ENCODE data around the gene TSGA10.
"Not testable (repeated sequence)": the region's sequence is repeated elsewhere in the genome, so short reads cannot be mapped to it uniquely, and the experiment has no call there.

Gene TSGA10

DNA sequence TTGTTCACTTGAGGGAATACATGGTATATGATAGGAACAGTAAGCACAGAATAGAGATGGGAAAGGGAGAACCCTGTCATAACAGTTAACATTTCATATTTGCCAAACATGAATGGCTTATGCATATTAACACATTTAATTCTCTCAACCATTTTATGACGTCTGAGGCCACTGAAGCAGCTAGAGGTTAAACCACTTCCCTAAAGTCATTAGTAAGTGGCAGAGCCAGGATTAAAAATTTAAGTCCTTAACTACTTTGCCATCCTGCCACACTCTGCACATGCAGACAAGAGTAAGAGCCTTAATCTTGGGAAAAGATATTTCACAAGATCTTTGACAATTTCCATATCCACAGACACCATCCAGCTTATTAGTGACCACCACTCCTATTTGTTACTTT is 2.1 kb upstream of the TSGA10 start:
- peak; percentile 18 for DNase-seq
- in situ Hi-C loops (cut with MboI; ENCODE audit: low pct_unique_long_range_greater_than_20kb, low sequenced_read_pairs) = no loop called here

GRCh38 chr2:99153921-99154604 is 679 bp downstream of the TSGA10 start:
- DNase-seq = no peak

GRCh38 chr2:99152199-99152895 is 2.4 kb downstream of the TSGA10 start:
- in situ Hi-C loops (cut with MboI; ENCODE audit: low pct_unique_long_range_greater_than_20kb, low sequenced_read_pairs) = no loop called here
- no peak for DNase-seq

More at GRCh38 chr2:99153921-99154604, 679 bp downstream of the TSGA10 start:
- in situ Hi-C loops (cut with MboI; ENCODE audit: low pct_unique_long_range_greater_than_20kb, low sequenced_read_pairs) = no loop called here

DNA sequence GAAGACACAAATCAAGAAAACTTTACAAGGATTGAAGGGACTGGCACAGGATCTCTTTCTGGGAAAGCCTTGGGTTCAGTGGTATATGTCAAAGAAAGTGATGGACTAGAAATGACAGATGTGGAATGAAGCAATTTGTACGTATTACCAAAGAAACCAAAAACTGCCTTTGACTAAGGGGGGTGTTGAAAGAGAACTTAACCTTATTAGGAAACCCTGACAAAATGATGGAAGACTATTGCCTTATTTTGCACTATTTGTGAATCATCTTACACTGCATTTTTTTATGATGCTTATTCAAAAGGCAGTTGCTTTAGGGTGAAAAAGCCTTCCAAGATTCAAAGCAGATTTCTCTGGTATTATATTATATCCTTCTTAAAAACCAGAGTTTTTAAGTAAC is 4.0 kb downstream of the TSGA10 start:
- in situ Hi-C loops (cut with MboI; ENCODE audit: low pct_unique_long_range_greater_than_20kb, low sequenced_read_pairs) = no loop called here
- no peak for DNase-seq

DNA sequence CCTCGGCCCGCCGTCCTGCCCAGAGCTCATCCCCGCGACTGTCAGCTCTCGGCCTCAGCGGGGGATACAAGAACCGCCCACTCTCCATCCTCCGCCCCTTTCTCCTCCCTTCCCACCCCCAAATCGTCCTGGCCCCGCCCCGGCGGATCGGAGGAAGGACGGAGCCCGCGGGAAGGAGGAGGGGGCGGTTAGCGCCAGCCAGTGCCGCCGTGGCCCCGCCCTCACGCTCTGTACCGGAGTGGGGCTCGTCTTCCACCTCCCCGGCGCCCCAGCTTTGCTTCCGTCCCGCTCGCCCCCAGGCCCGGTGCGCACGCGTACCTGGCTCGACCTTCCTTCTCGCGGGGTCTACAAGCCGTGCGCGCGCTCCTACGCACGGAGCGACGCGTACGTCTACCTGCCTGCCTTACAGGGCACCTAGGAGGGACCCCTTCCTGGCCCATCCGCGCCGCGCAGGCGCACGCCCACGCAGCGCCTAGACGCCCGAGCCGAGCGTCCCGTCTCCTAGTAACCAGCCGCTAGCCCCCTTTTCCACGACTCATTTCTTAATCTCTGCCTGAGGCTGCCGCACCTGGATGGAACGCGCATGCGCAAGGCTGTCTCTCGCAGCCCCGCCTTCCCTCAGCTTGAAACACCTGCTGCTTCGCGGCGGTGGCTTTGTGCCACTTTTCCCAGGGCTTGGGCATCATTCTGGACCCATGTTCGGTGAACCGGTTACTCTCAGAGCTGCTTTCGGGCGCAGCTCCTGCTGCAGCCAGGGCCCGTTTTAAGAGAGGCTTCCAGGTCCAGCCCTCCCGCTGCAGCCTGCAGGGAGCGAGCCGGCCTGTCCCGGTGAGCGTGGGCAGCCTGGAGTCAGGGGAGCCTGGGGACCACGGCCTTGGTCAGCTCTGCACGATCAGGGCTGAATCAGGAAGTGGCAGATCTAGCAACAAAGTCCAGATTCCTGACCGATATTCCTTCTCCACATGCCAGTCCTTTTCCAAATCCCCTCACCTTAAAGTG is 13.3 kb downstream of the TSGA10 start, which contains the start of gene C2orf15:
Gene C2orf15, plus strand, starts transcription at position 598 of the 999 bp plus-strand sequence. CDS start 8,852 bp downstream, outside the sequence.
- DNase-seq = peak; percentile 94
- in situ Hi-C loops (cut with MboI; ENCODE audit: low pct_unique_long_range_greater_than_20kb, low sequenced_read_pairs) = no loop called here

- in situ Hi-C loops (cut with MboI; ENCODE audit: low pct_unique_long_range_greater_than_20kb, low sequenced_read_pairs) = no loop called here
- DNase-seq = no peak
Measured at GRCh38 chr2:99140860-99141109, 14.0 kb downstream of the TSGA10 start.

- DNase-seq = no peak
- in situ Hi-C loops (cut with MboI; ENCODE audit: low pct_unique_long_range_greater_than_20kb, low sequenced_read_pairs) = no loop called here
Measured at GRCh38 chr2:99140056-99140859, 14.5 kb downstream of the TSGA10 start.

- DNase-seq = no peak
- in situ Hi-C loops (cut with MboI; ENCODE audit: low pct_unique_long_range_greater_than_20kb, low sequenced_read_pairs) = no loop called here
Measured at GRCh38 chr2:99139003-99139402, 15.7 kb downstream of the TSGA10 start.

DNA sequence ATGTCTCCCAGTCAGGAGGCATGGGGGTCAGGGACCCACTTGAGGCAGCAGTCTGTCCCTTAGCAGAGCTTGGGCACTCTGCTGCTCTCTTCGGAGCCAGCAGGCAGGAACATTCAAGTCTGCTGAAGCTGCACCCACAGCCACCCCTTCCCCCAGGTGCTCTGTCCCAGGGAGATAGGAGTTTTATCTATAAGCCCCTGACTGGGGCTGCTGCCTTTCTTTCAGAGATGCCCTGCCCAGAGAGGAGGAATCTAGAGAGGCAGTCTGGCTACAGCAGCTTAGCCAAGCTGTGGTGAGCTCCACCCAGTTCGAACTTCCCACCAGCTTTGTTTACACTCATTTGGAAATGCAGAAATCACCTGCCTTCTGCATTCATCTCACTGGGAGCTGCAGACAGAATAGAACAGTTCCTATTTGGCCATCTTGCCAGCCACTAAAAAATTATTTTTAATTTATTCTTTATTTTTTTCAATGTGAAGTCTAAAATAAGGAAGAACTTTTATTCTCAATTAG is 19.6 kb downstream of the TSGA10 start:
- in situ Hi-C loops (cut with MboI; ENCODE audit: low pct_unique_long_range_greater_than_20kb, low sequenced_read_pairs); DNase-seq: not testable (repeated sequence)

- DNase-seq = no peak
- in situ Hi-C loops (cut with MboI; ENCODE audit: low pct_unique_long_range_greater_than_20kb, low sequenced_read_pairs) = no loop called here
Measured at GRCh38 chr2:99127981-99128380, 26.8 kb downstream of the TSGA10 start.

GRCh38 chr2:99112617-99113016 is 42.1 kb downstream of the TSGA10 start:
- DNase-seq = no peak
- in situ Hi-C loops (cut with MboI; ENCODE audit: low pct_unique_long_range_greater_than_20kb, low sequenced_read_pairs) = no loop called here

GRCh38 chr2:99111945-99112344 is 42.8 kb downstream of the TSGA10 start:
- DNase-seq = no peak
- in situ Hi-C loops (cut with MboI; ENCODE audit: low pct_unique_long_range_greater_than_20kb, low sequenced_read_pairs) = no loop called here

GRCh38 chr2:99111236-99111635 is 43.5 kb downstream of the TSGA10 start:
- in situ Hi-C loops (cut with MboI; ENCODE audit: low pct_unique_long_range_greater_than_20kb, low sequenced_read_pairs) = no loop called here
- DNase-seq = no peak

DNA sequence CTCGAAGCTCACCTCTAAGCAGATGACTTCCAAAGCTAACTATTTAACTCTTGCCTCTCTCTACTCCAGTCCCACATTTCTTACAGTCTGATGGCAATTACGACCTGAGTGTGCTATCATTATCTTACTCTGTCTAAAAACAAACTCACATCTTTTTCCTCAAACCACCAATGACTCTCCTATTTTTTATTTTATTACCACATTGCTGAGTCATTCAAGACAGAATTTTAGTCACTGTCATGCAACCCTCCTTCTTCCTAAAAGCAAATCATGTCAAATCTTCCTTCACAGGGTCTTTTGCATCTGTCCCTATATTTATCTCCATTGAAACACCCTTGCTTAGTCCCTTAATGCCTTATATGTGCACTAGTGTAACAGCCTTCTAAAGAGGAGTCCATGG is 47.8 kb downstream of the TSGA10 start:
- in situ Hi-C loops (cut with MboI; ENCODE audit: low pct_unique_long_range_greater_than_20kb, low sequenced_read_pairs) = no loop called here
- peak; percentile 16 for DNase-seq

DNA sequence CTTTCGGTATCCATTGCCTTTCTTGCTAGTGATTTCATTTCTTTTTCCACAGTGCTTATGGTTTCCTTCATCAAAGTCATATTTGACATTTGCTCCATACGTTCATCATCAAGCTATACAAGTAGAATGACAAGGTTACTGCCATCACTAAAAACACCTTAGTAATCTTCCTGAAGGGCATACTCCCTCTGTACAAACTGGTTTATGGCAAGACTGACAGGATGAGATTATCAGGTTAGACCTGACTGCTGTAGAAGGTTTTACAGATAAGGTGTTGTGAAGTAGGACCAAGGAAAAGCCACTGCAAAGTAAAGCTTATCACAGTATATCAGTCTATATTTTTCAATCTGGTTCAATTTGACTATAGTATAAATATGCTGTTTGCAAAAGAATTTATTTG is 50.7 kb downstream of the TSGA10 start:
- DNase-seq = no peak
- in situ Hi-C loops (cut with MboI; ENCODE audit: low pct_unique_long_range_greater_than_20kb, low sequenced_read_pairs) = no loop called here

DNA sequence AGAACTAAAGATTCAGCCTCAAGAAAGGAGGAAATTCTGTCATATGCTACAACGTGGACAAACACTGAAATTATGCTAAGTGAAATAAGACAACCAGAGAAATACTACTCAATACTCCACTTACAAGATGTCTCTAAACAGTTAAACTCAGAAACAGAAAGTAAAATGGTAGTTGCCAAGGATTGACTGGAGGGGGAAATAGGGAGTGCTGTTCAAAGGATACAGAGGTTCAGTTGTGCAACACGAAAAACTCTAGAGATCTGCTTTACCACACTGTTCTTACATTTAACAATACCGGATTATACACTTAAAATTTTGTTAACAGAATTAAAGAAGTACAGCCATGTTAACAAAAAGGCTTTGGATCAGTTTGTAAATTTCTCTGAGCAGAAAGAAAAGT is 53.0 kb downstream of the TSGA10 start:
- DNase-seq = peak; percentile 15
- in situ Hi-C loops (cut with MboI; ENCODE audit: low pct_unique_long_range_greater_than_20kb, low sequenced_read_pairs) = no loop called here

DNA sequence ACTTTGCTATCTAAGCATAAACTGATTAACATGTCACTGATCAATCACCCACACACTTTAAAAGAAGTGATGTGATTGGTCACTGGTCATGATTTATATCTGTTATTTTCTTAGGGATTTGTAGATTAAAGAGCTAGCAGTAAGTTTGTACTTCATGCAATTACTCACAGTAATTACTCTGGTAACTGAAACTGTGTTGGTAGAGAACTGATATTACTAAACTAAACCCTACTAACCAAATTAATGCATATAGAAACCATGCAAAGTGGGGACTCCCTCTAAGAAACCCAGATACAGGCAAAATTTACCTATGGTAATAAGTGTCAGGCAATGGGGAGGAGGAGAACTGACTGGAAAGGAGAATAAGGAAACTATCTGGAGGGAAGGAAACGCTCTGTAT is 58.0 kb downstream of the TSGA10 start:
- in situ Hi-C loops (cut with MboI; ENCODE audit: low pct_unique_long_range_greater_than_20kb, low sequenced_read_pairs) = no loop called here

DNA sequence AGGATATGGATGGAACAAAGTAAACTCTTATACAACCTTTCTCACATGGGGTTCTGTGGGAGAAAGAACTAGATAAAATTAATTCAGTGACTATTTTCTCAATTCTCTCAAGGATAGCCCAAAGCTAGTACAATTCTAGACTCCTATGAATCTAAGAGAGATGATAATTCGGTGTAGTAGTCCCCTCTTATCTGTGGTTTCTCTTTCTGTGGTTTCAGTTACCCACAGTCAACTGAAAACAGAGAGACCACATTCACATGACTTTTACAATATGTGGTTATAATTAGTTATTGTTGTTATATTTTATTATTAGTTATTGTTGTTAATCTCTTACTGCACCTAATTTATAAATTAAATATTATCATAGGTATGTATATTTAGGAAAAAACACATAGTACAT is 66.7 kb downstream of the TSGA10 start:
- no peak for DNase-seq
- in situ Hi-C loops (cut with MboI; ENCODE audit: low pct_unique_long_range_greater_than_20kb, low sequenced_read_pairs) = no loop called here

More for the DNA sequence above, 58.0 kb downstream of the TSGA10 start:
- DNase-seq = no peak

DNA sequence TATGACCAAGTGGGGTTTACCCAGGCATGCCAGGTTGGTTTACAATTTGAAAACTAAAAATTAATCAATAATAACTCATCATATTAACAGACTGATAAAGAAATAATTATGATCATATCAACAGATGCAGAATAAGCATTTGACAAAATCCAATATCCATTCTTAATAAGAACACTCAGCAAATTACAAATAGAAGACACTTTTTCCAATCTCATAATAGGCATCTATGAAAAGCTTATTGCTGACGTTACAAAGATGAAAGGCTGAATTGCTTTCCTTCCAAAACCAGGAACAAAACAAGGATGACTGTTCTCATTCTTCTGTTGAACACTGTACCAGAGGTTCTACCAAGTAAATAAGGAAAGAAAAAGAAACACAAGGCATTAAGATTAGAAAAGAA is 68.4 kb downstream of the TSGA10 start:
- no peak for DNase-seq
- in situ Hi-C loops (cut with MboI; ENCODE audit: low pct_unique_long_range_greater_than_20kb, low sequenced_read_pairs) = no loop called here

Data from KBM-7 (cell line).